HL-60 (cell line): ENCODE measurements around the gene PLEKHA8.
A peak's percentile ranks its signal among the peaks of the same experiment; 100 is the strongest.

Experiments
- DNase-seq, 2 experiments: peaks; one replicate each; pipeline ENCODE4 v3.0.0-alpha.2; 2010 to 2020; ENCODE audit warnings: low read depth in 1 of 2, low spot score in 1 of 2
- H3K27ac ChIP-seq: fragments of 250-450 bp; sonication (Bioruptor Pico); replicated peaks from 2 replicates; pipeline ENCODE4 v1.5.1; 2020; ENCODE audit warnings: mild to moderate bottlenecking, moderate library complexity
- H3K27me3 ChIP-seq: fragments of 250-450 bp; sonication (Bioruptor Pico); 2 replicates; pipeline ENCODE4 v1.5.1; 2021; ENCODE audit warnings: mild to moderate bottlenecking, moderate library complexity; ENCODE audit not compliant: insufficient read depth, poor library complexity, severe bottlenecking
- H3K4me3 ChIP-seq: replicated peaks from 2 replicates; pipeline ENCODE4 v1.5.1; 2011; ENCODE audit warnings: mild to moderate bottlenecking, control low read depth, low read length; ENCODE audit not compliant: insufficient read depth
- CTCF ChIP-seq: IDR thresholded peaks from one replicate; pipeline ENCODE4 v1.5.1; 2011; ENCODE audit warnings: low read length, control low read depth, inconsistent platforms; ENCODE audit not compliant: insufficient read depth
- GABPA ChIP-seq: IDR thresholded peaks from 2 replicates; pipeline ENCODE4 v1.6.1; 2012; ENCODE audit warnings: low read depth
- POLR2AphosphoS5 ChIP-seq: IDR thresholded peaks from 2 replicates; pipeline ENCODE4 v1.6.1; 2012; ENCODE audit warnings: low read depth
- REST ChIP-seq: IDR thresholded peaks from 2 replicates; pipeline ENCODE4 v1.6.1; 2012; ENCODE audit warnings: low read depth; ENCODE audit not compliant: insufficient replicate concordance
- SPI1 ChIP-seq: IDR thresholded peaks from 2 replicates; pipeline ENCODE4 v1.6.1; 2012; ENCODE audit warnings: low read depth, mild to moderate bottlenecking, borderline replicate concordance

The PLEKHA8 gene

GRCh38 chr7:30177965-30178364 lies 149.8 kb downstream of the PLEKHA8 start:
- no peak for DNase-seq
- no peak overlapping the region for H3K4me3 ChIP-seq
- TF ChIP-seq SPI1, result no peak
- TF ChIP-seq REST, result no peak
- TF ChIP-seq GABPA, result no peak
- no peak for TF ChIP-seq POLR2AphosphoS5
- no peak for TF ChIP-seq CTCF
- H3K27me3 ChIP-seq, result no peaks in the 10 kb centered on the region
- 0 out of 2 replicates have a peak overlapping the region, but pooled peaks have one; percentile 9 for H3K27ac ChIP-seq

- no peak for TF ChIP-seq CTCF
- TF ChIP-seq REST, result no peak
- no peak for DNase-seq
- Histone ChIP-seq H3K27ac (no peak overlapping the region), H3K27me3 (no peaks in the 10 kb centered on the region), H3K4me3 (no peak overlapping the region)
Observed at GRCh38 chr7:30178748-30179436, 150.7 kb downstream of the PLEKHA8 start.
